ENCODE results near the gene ARMH3.
"Not testable (repeated sequence)": the region's sequence is repeated elsewhere in the genome, so short reads cannot be mapped to it uniquely, and the experiment has no call there.

ARMH3 gene

DNA sequence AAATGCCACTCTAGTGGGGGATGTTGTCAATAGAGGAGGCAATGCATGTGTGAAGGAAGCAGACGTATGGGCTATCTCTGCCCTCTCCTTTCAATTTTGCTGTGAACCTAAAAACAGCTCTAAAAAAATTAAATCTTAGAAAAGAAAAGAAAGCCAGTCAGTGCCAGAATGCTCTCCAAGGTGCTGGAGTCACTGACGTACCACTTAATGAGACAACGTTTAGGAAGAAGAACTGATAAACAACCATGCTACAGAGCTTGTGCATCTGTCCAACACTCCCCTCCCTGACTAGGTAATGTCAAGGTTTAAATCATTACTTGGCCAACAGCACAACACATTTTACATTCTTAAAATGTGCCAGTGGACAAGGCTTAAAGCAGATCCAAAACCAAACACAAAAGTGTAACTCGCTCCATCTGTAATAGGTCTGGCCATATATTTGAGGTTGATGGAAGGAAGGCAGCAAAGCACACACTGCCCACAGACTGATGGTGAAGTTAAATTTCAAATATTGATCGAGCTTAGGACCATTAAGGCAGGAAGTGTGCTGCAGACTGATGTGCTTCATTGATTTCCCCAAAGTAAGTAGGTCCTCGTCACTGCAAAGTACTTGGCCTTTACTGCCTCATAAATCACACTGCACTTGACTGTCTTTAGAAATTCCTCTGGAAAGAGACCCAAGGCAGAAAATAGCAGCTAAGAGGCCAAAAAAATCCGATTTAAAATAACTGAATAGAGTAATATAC lies 15.5 kb downstream of the ARMH3 start:
- no peak for DNase-seq

GRCh38 chr10:102038410-102038809 lies 17.6 kb downstream of the ARMH3 start:
- DNase-seq: no peak

GRCh38 chr10:102035807-102036206 lies 20.2 kb downstream of the ARMH3 start:
- DNase-seq: not testable (repeated sequence)

- DNase-seq: no peak
Observed at GRCh38 chr10:102033787-102034186, 22.2 kb downstream of the ARMH3 start.

DNA sequence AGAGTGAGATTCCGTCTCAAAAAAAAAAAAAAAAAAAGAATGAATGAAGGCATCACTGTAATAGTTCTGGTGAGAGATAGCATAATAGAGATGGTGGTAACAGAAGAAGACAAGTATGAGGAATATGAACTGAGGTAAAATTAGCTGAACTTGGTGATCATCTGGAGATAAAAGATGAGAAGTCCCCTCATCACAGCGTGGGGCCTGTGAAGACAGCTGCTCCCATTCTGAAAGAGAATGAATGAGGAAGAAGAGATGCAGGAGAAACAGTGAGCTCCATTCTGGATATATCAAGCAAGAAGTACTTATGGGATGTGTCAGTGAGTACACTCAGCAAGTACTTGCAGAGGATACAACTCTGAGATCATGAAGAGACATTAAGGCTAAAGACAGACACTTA lies 28.7 kb downstream of the ARMH3 start:
- DNase-seq: no peak

DNA sequence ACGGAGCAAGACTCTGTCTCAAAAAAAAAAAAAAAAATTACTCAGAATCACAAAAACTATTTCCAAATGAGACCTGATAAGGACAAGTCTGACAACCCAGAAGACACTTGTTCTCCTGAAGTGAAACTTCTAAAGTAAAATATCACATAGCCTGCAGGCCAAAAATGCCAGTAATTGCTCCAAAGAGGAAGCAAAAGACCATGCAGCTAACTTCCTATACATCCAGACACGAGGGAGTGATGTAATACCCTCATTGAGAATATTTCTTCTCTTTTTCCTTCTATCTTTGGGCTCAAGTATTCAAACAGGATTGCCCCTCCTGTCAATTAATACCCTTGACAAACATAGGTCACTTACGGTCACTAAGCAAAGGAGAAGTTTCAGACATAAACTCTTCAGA lies 31.2 kb downstream of the ARMH3 start:
- DNase-seq: peak; percentile 80 to 89

DNA sequence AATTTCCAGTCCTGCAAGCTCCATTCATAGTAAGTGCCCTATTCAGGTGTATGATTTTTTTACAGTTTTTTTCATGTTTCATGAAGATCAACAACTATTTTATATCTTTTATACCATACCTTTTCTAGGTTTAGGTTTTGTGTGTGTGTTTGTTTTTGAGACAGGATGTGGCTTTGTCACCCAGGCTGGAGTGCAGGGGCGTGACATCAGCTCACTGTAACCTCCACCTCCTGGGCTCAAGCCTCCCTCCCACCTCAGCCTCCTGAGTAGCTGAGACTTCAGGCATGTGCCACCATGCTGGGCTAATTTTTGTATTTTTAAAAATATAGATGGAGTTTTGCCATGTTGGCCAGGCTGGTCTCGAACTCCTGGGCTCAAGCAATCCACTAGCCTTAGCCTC lies 35.0 kb downstream of the ARMH3 start:
- no peak for DNase-seq

GRCh38 chr10:102017295-102017694 lies 38.7 kb downstream of the ARMH3 start:
- no peak for DNase-seq

GRCh38 chr10:102016416-102016815 lies 39.6 kb downstream of the ARMH3 start:
- DNase-seq: no peak

GRCh38 chr10:102010961-102011360 lies 45.0 kb downstream of the ARMH3 start:
- peak; percentile 17 to 29 for DNase-seq

DNA sequence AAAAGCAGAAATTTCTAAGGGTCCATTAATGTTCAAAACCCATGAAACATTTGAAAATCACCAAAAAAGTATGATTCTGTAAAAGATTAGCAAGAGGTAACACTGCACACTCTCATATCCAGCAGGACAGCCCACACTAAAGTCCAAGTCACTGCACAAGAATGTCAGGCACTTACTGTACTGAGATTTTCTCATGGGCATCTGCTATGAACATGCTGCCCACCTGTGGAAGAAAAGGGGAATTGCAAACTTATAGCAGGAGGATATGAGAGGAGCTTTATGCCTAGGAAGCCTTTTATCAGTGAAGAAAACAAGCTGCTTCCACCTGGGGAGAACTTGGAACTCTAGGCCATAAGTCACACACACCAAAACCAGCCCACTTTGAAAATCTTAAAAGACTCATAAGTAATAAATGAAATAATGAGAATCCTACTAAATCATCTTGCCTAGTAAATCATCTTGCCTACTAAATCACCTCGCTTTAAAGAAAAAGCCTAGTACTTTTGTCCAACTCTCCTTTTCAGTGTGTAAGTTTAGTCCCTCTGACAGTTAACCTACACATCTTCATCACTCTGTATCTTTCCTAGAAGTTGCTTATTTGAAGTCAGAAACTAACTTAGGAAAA lies 46.1 kb downstream of the ARMH3 start:
- peak; percentile 75 for DNase-seq

DNA sequence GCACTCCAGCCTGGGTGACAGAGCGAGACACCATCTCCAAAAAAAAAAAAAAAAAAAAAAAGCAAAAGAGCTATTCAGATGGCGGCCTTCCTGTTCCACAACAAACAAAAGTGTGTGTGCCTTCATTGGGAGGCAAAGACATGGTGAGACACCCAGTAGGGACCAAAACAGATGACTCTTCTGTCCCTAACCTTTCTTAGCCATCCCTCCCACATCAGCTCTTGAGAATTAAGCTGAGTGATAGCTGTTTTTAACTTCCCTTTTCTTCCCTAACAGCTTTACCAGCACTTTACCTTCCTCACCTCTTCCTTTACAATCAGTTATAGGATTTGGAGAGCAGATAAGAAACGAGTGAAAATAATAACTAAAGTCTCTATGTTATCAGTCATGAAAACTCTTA lies 48.2 kb downstream of the ARMH3 start:
- DNase-seq: peak; percentile 40 to 53

DNA sequence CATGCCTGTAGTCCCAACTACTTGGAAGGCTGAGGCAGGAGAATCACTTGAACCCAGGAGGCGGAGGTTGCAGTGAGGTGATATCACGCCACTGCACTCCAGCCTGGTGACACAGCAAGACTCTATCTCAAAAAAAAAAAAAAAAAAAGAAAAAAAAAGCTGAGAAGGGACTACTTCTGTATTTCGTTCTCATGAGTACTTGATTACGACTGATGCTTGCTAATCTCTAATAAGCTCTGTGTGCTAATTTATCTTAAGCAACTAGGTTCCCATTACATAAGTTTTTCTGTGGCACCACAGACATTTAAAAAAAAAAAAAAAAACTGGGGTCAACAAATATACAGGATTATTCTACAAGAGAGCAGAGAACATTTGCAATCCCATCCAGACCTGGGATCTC lies 48.9 kb downstream of the ARMH3 start:
- DNase-seq: peak; percentile 17 to 70

GRCh38 chr10:102004376-102004775 lies 51.6 kb downstream of the ARMH3 start:
- DNase-seq: peak; percentile 78 to 81

GRCh38 chr10:102003541-102003940 lies 52.4 kb downstream of the ARMH3 start:
- DNase-seq: peak in 1 of 2 donors; percentile 14

- peak; percentile 67 to 83 for DNase-seq
Observed at GRCh38 chr10:102001435-102002068, 54.4 kb downstream of the ARMH3 start.

DNA sequence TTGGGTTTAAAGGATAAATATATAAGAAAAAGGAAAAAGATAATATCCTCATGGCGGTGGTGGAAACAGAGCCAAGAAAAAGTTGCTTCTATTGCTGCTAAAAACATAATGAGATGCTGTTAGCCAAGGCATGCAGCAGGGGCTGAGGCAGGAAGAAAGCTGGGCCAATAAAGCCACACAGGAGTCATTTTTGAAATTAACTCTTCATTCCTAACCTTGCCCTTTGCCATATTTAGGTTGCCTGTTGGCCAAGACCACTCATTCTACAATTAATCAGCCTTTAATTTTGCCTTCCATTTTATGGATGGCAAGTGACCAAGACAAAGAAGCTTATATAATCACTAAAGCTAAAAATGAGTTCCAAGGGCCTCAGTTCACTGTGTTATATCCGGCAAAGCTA lies 58.2 kb downstream of the ARMH3 start:
- no peak for DNase-seq

DNA sequence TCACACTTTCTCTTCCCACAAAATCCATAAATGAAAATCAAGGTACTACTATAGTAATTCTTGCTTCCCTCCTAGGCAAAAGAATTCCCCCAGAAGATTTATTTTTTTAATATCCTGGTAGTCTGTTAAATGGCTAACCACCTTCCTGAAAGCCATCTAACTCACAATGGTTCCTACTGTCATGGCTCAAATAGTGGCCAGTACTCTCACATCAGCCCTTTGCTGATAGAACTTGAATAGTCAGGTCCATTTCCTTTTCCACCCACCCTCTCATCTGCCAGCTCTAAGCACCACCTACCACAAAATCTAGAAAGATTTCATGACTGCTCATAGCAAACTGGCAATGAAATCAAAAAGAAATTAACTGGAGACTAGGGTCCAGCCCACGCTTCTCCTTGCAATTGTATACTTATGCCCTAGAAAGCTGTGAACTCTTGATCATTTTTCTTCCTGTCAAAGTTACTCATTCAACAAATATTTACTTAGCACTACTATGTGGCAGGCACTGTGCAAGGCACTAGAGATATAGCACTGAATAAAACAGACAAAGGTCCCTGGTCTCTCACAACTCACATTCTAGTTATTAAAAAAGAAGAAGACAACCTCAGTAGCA lies 60.4 kb downstream of the ARMH3 start:
- DNase-seq: no peak

GRCh38 chr10:101993651-101994200 lies 62.2 kb downstream of the ARMH3 start:
- DNase-seq: no peak

DNA sequence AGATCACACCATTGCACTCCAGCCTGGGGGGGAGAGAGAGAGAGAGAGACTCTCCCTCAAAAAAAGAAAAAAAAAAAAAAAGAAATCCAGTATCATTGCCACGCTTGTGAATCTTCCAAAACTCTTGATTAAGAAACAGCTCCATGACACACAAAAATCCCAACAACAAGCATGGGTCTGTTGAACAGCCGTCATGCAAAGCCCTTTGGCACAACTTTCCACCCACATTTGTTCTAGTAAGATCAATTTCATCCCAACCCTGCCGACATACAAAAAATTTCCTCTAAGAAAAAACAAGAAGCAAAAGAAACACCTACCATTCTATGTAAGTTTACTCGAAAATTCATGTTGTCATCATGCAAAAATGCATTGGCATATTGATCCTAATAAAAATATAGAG lies 62.8 kb downstream of the ARMH3 start:
- DNase-seq: no peak

DNA sequence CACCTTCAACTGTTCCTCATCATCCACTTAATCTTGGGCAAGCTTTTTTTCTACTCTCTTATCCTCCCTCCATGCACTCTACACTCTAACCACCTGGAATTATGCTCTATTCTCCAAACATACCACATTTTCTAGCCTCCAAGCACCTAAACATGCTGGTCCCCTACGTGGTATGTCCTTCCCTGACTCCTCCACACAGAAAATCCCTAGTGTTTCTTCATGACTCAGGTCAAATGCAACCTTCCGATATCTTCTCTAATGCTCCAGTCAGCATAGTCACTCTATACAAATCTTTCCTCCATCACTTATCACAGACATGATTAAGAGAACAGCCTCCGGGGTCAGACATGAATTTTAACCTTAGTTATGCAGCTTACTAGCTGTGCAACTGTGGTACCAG lies 68.8 kb downstream of the ARMH3 start:
- no peak for DNase-seq

- peak; percentile 28 to 49 for DNase-seq
Observed at GRCh38 chr10:101986624-101986971, 69.4 kb downstream of the ARMH3 start.

DNA sequence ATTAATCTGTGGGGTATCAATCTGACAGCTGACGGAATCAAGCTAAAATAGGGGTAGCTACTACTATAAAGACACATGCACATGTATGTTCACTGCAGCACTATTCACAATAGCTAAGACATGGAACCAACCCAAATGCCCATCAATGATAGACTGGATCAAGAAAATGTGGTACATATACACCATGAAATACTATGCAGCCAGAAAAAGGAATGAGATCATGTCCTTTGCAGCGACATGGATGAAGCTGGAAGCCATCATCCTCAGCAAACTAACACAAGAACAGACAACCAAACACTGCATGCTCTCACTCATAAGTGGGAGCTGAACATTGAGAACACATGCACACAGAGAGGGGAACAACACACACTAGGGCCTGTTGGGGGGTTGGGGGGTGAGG lies 75.3 kb downstream of the ARMH3 start:
- not testable (repeated sequence) for DNase-seq

All from inflammatory macrophage (primary cell).